KMS-11 (cell line): ENCODE data around the gene HSPA8.

Experiments used
- H2AFZ ChIP-seq: fragments of 200-600 bp; sonication (generic); 2 replicates; pipeline ENCODE4 v1.6.1; 2016; ENCODE audit warnings: antibody characterized with exemption, mixed run types, low read depth
- H3K27ac ChIP-seq: fragments of 200-600 bp; sonication (generic); 2 replicates; pipeline ENCODE4 v1.6.1; 2016; ENCODE audit warnings: mild to moderate bottlenecking, mixed run types
- H3K27me3 ChIP-seq: fragments of 200-600 bp; sonication (generic); 2 replicates; pipeline ENCODE4 v1.6.1; 2017; ENCODE audit warnings: mild to moderate bottlenecking, low read depth, mixed run types, moderate library complexity; ENCODE audit not compliant: insufficient read depth
- H3K36me3 ChIP-seq: fragments of 200-600 bp; sonication (generic); 2 replicates; pipeline ENCODE4 v1.6.1; 2017; ENCODE audit warnings: mild to moderate bottlenecking, mixed run types; ENCODE audit not compliant: insufficient read depth
- H3K4me1 ChIP-seq: fragments of 200-600 bp; sonication (generic); 2 replicates; pipeline ENCODE4 v1.6.1; 2016; ENCODE audit warnings: mild to moderate bottlenecking, low read depth, mixed run types; ENCODE audit not compliant: poor library complexity, severe bottlenecking
- H3K4me2 ChIP-seq: fragments of 200-600 bp; sonication (generic); 2 replicates; pipeline ENCODE4 v1.7.0; 2016; ENCODE audit warnings: mild to moderate bottlenecking, mixed run types
- H3K4me3 ChIP-seq: fragments of 200-600 bp; sonication (generic); IDR thresholded peaks from 2 replicates; pipeline ENCODE4 v1.6.1; 2017; ENCODE audit warnings: low read depth, low read length, mixed read lengths; ENCODE audit not compliant: insufficient read depth
- H3K79me2 ChIP-seq: fragments of 200-600 bp; sonication (generic); 2 replicates; pipeline ENCODE4 v1.6.1; 2016; ENCODE audit warnings: low read depth, mixed run types; ENCODE audit not compliant: insufficient read depth
- H3K9ac ChIP-seq: fragments of 200-600 bp; sonication (generic); 2 replicates; pipeline ENCODE4 v1.6.1; 2016; ENCODE audit warnings: mild to moderate bottlenecking, mixed run types
- H4K20me1 ChIP-seq: fragments of 200-600 bp; sonication (generic); 2 replicates; pipeline ENCODE4 v1.6.1; 2016; ENCODE audit warnings: mild to moderate bottlenecking, mixed run types; ENCODE audit not compliant: insufficient read depth
- TF ChIP-seq, protein P1 (sequence below): fragments of 200-600 bp; sonication (generic); conservative IDR thresholded peaks from 2 replicates; pipeline ENCODE4 v1.6.1; 2017; ENCODE audit warnings: low read depth, mild to moderate bottlenecking, antibody characterized with exemption, low read length, moderate library complexity, mixed read lengths

HSPA8 gene

DNA sequence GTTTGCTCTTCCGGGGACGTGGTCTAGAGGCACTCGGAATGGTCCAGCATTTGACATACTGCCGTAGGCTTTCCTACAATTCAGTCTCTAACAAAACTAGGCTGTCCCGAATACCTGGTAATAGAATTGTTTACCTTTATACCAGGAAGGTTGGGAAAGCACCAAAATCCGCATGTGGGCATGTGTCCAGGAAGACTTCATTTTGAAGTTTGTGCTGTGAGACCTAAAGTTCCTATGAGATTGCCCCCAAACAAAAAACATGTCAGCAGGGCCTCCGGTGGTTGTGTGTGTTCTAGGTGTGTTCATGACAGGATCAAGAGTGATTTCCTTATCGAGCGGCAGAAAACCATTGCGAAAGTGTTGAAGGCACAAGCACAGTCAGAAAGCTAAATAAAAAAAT, 26.1 kb downstream of the HSPA8 start:
- H3K36me3 ChIP-seq: no peaks in the 10 kb centered on the region

GRCh38 chr11:123034597-123034996, 27.3 kb downstream of the HSPA8 start:
- Histone ChIP-seq H2AFZ (no peak overlapping the region), H3K27ac (no peak overlapping the region), H3K9ac (no peak overlapping the region), H3K4me1 (no peaks in the 10 kb centered on the region), H3K27me3 (no peaks in the 10 kb centered on the region), H3K36me3 (no peaks in the 10 kb centered on the region), H3K4me2 (no peak overlapping the region), H3K79me2 (no peaks in the 10 kb centered on the region), H4K20me1 (no peaks in the 10 kb centered on the region), H3K4me3 (no peak overlapping the region)
- TF ChIP-seq, protein P1, sequence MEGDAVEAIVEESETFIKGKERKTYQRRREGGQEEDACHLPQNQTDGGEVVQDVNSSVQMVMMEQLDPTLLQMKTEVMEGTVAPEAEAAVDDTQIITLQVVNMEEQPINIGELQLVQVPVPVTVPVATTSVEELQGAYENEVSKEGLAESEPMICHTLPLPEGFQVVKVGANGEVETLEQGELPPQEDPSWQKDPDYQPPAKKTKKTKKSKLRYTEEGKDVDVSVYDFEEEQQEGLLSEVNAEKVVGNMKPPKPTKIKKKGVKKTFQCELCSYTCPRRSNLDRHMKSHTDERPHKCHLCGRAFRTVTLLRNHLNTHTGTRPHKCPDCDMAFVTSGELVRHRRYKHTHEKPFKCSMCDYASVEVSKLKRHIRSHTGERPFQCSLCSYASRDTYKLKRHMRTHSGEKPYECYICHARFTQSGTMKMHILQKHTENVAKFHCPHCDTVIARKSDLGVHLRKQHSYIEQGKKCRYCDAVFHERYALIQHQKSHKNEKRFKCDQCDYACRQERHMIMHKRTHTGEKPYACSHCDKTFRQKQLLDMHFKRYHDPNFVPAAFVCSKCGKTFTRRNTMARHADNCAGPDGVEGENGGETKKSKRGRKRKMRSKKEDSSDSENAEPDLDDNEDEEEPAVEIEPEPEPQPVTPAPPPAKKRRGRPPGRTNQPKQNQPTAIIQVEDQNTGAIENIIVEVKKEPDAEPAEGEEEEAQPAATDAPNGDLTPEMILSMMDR: no peak

More for the DNA sequence above, 26.1 kb downstream of the HSPA8 start:
- H3K79me2 ChIP-seq: no peaks in the 10 kb centered on the region
- no peak overlapping the region for H3K4me2 ChIP-seq
- no peak overlapping the region for H2AFZ ChIP-seq
- H3K27me3 ChIP-seq: no peaks in the 10 kb centered on the region
- no peaks in the 10 kb centered on the region for H4K20me1 ChIP-seq
- TF ChIP-seq, protein P1: no peak
- H3K27ac ChIP-seq: no peak overlapping the region
- H3K4me1 ChIP-seq: no peaks in the 10 kb centered on the region
- no peak overlapping the region for H3K4me3 ChIP-seq
- no peak overlapping the region for H3K9ac ChIP-seq

DNA sequence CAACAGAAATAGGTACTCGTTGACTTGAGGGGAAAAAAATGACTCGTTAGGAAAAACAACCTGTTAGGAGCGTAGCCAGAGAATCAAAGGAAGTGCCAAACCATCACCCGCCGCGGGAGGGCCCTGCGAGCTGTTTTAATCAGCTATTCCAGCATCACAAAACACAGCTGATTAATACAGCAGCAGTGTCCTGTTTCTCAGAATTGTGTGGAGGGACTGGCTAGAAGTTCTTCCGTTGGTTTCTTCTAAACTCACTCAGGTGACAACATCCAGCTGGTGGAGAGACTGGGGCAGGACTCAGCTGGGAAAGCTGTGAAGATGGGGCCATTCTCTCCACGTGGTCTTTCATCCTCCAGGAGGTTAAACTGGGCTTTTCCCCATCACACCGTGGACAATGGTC, 28.0 kb downstream of the HSPA8 start:
- H3K9ac ChIP-seq: no peak overlapping the region
- no peaks in the 10 kb centered on the region for H3K79me2 ChIP-seq
- no peaks in the 10 kb centered on the region for H3K27me3 ChIP-seq
- no peak overlapping the region for H3K4me3 ChIP-seq
- H3K27ac ChIP-seq: no peak overlapping the region
- no peaks in the 10 kb centered on the region for H3K36me3 ChIP-seq
- no peaks in the 10 kb centered on the region for H3K4me1 ChIP-seq
- no peak overlapping the region for H2AFZ ChIP-seq
- TF ChIP-seq, protein P1: no peak
- no peak overlapping the region for H3K4me2 ChIP-seq
- H4K20me1 ChIP-seq: no peaks in the 10 kb centered on the region

GRCh38 chr11:123030517-123030916, 31.4 kb downstream of the HSPA8 start:
- Histone ChIP-seq H3K4me1 (no peaks in the 10 kb centered on the region), H3K36me3 (no peaks in the 10 kb centered on the region), H3K27me3 (no peaks in the 10 kb centered on the region), H3K9ac (no peak overlapping the region), H3K4me2 (no peak overlapping the region), H3K27ac (no peak overlapping the region), H3K79me2 (no peaks in the 10 kb centered on the region), H3K4me3 (no peak overlapping the region), H2AFZ (no peak overlapping the region), H4K20me1 (no peaks in the 10 kb centered on the region)
- TF ChIP-seq, protein P1: no peak
